Mesendoderm (in vitro differentiated cells): ENCODE data around the gene CTNND2.
A peak's percentile ranks its signal among the peaks of the same experiment; 100 is the strongest.

Experiments used
- DNase-seq: peaks from one replicate; pipeline ENCODE4 v3.0.0; 2013
- H2AK5ac ChIP-seq: 2 replicates; pipeline ENCODE4 v1.6.1; 2013; ENCODE audit warnings: low read length, inconsistent platforms
- H2BK120ac ChIP-seq: 2 replicates; pipeline ENCODE4 v1.6.1; 2013; ENCODE audit warnings: low read depth, mild to moderate bottlenecking, low read length, moderate library complexity, mixed read lengths
- H2BK15ac ChIP-seq: replicated peaks from 2 replicates; pipeline ENCODE4 v1.6.1; 2013; ENCODE audit warnings: low read depth, mild to moderate bottlenecking, moderate library complexity
- H2BK5ac ChIP-seq: 2 replicates; pipeline ENCODE4 v1.6.1; 2013; ENCODE audit warnings: low read length, inconsistent platforms
- H3K18ac ChIP-seq: 2 replicates; pipeline ENCODE4 v1.6.1; 2013; ENCODE audit warnings: mild to moderate bottlenecking, low read length, mixed read lengths
- H3K23ac ChIP-seq: one replicate; pipeline ENCODE4 v1.6.1; 2013; ENCODE audit warnings: low read length
- H3K27ac ChIP-seq: 2 replicates; pipeline ENCODE4 v1.5.1; 2013; ENCODE audit warnings: low read depth, mild to moderate bottlenecking, inconsistent platforms, low read length, moderate library complexity
- H3K27me3 ChIP-seq: 2 replicates; pipeline ENCODE4 v1.6.1; 2013; ENCODE audit warnings: low read length, control low read depth, mild to moderate bottlenecking, inconsistent platforms; ENCODE audit not compliant: insufficient read depth, poor library complexity
- H3K36me3 ChIP-seq: 2 replicates; pipeline ENCODE4 v1.6.1; 2013; ENCODE audit warnings: low read length, inconsistent platforms; ENCODE audit not compliant: control insufficient read depth, insufficient read depth
- H3K4ac ChIP-seq: one replicate; pipeline ENCODE4 v1.6.1; 2013; ENCODE audit warnings: low read depth, mild to moderate bottlenecking, low read length, moderate library complexity
- H3K4me1 ChIP-seq: 2 replicates; pipeline ENCODE4 v1.6.1; 2013; ENCODE audit warnings: low read depth, low read length, inconsistent platforms; ENCODE audit not compliant: control insufficient read depth
- H3K4me2 ChIP-seq: 2 replicates; pipeline ENCODE4 v1.6.1; 2013; ENCODE audit warnings: low read length
- H3K4me3 ChIP-seq: 2 replicates; pipeline ENCODE4 v1.5.1; 2013; ENCODE audit warnings: mild to moderate bottlenecking, low read length
- H3K56ac ChIP-seq: one replicate; pipeline ENCODE4 v1.6.1; 2013; ENCODE audit warnings: low read length
- H3K79me1 ChIP-seq: 2 replicates; pipeline ENCODE4 v1.6.1; 2013; ENCODE audit warnings: low read length, inconsistent platforms
- H3K79me2 ChIP-seq: 2 replicates; pipeline ENCODE4 v1.6.1; 2013; ENCODE audit warnings: mild to moderate bottlenecking, low read length; ENCODE audit not compliant: control insufficient read depth, insufficient read depth
- H3K9ac ChIP-seq: 2 replicates; pipeline ENCODE4 v1.6.1; 2013; ENCODE audit warnings: low read length, inconsistent platforms
- H4K5ac ChIP-seq: one replicate; pipeline ENCODE4 v1.6.1; 2013; ENCODE audit warnings: low read length
- H4K8ac ChIP-seq: one replicate; pipeline ENCODE4 v1.6.1; 2013; ENCODE audit warnings: low read depth, mild to moderate bottlenecking, control low read depth, low read length, moderate library complexity
- WGBS: extraction: QIAGEN DNeasy Blood & Tissue Kit; methylation state at CpG from one replicate; pipeline ENCODE4 v1.1.7; 2013; ENCODE audit warnings: low lambda C conversion rate, missing lambda C conversion rate; ENCODE audit not compliant: insufficient coverage; ENCODE audit errors: extremely low coverage; 5-methylcytosine and 5-hydroxymethylcytosine counted together

Gene CTNND2

DNA sequence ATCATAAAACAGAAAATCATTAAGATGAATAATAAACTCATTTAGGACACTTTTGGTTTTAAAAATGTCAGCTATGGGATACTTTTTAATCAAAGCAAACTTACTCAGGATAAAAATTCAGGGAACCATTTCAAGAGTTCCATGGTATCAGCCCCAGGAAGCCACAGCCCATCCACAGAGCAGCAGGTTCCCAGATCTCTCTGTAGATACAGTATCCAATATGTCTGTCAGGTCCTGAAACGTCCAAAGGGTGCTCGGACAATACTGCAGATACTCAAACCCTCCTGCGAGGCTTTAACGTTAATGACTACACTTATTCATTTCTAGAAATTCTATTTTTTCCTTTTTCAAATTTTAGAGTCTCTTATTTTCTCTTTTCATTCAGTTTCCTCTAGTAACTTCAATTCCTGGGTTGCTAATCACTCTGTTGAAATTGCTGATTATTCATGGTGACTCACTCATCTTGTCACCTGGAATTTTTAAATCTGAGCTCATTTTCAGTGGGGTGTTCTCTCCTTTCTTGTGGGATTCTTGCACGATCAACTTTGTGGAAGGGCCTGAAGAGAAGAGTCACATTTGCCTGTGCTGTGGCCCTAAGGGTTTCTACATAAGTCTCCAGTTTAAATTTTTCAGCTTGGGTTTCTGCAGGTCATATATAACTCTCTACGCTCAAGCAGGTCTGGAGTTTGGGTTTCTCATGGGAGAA lies 435.8 kb downstream of the CTNND2 start:
- Histone ChIP-seq H3K27ac (no peak overlapping the region), H4K5ac (no peak overlapping the region), H3K79me2 (no peaks in the 10 kb centered on the region), H2BK5ac (no peak overlapping the region), H3K9ac (no peak overlapping the region), H3K36me3 (no peaks in the 10 kb centered on the region), H3K18ac (no peak overlapping the region), H3K56ac (no peak overlapping the region), H3K4me3 (no peak overlapping the region), H2BK15ac (no peak overlapping the region), H3K4me1 (no peaks in the 10 kb centered on the region), H2BK120ac (no peak overlapping the region), H4K8ac (no peak overlapping the region), H3K27me3 (no peaks in the 10 kb centered on the region), H3K23ac (no peak overlapping the region), H3K4me2 (no peak overlapping the region), H2AK5ac (no peak overlapping the region), H3K4ac (no peak overlapping the region), H3K79me1 (no peaks in the 10 kb centered on the region)
- WGBS, result no CpG with 5 or more reads among the region's 6 CpGs
- peak; percentile 33 for DNase-seq

- H3K9ac ChIP-seq, result no peak overlapping the region
- no CpG with 5 or more reads among the region's 2 CpGs for WGBS
- H3K23ac ChIP-seq, result no peak overlapping the region
- H2BK120ac ChIP-seq, result no peak overlapping the region
- DNase-seq, result no peak
- H4K8ac ChIP-seq, result no peak overlapping the region
- no peaks in the 10 kb centered on the region for H3K36me3 ChIP-seq
- H2AK5ac ChIP-seq, result no peak overlapping the region
- H3K4me1 ChIP-seq, result no peaks in the 10 kb centered on the region
- no peak overlapping the region for H3K4me2 ChIP-seq
- no peak overlapping the region for H3K18ac ChIP-seq
- H3K79me2 ChIP-seq, result no peaks in the 10 kb centered on the region
- no peak overlapping the region for H3K56ac ChIP-seq
- no peak overlapping the region for H2BK15ac ChIP-seq
- H3K4ac ChIP-seq, result no peak overlapping the region
- no peak overlapping the region for H2BK5ac ChIP-seq
- no peaks in the 10 kb centered on the region for H3K79me1 ChIP-seq
- no peak overlapping the region for H3K27ac ChIP-seq
- H3K4me3 ChIP-seq, result no peak overlapping the region
- H3K27me3 ChIP-seq, result no peaks in the 10 kb centered on the region
- H4K5ac ChIP-seq, result no peak overlapping the region
Measured at GRCh38 chr5:11467588-11467987, 436.7 kb downstream of the CTNND2 start.

- Histone ChIP-seq H3K79me1 (no peaks in the 10 kb centered on the region), H4K5ac (no peak overlapping the region), H3K4ac (no peak overlapping the region), H3K9ac (no peak overlapping the region), H3K79me2 (no peaks in the 10 kb centered on the region), H3K4me3 (no peak overlapping the region), H4K8ac (no peak overlapping the region), H3K18ac (no peak overlapping the region), H3K4me2 (no peak overlapping the region), H3K56ac (no peak overlapping the region), H2BK15ac (no peak overlapping the region), H2BK120ac (no peak overlapping the region), H3K36me3 (no peaks in the 10 kb centered on the region), H2BK5ac (no peak overlapping the region), H2AK5ac (no peak overlapping the region), H3K4me1 (no peaks in the 10 kb centered on the region), H3K27ac (no peak overlapping the region), H3K27me3 (no peaks in the 10 kb centered on the region), H3K23ac (no peak overlapping the region)
- DNase-seq, result no peak
- WGBS, result no CpG with 5 or more reads among the region's 2 CpGs
Measured at GRCh38 chr5:11459716-11460115, 444.5 kb downstream of the CTNND2 start.

GRCh38 chr5:11455505-11455904 lies 448.7 kb downstream of the CTNND2 start:
- no peak overlapping the region for H4K5ac ChIP-seq
- no peak overlapping the region for H3K23ac ChIP-seq
- no peaks in the 10 kb centered on the region for H3K36me3 ChIP-seq
- no peak for DNase-seq
- H3K79me1 ChIP-seq, result no peaks in the 10 kb centered on the region
- H3K4me3 ChIP-seq, result no peak overlapping the region
- no peak overlapping the region for H2BK15ac ChIP-seq
- no peak overlapping the region for H2AK5ac ChIP-seq
- H3K18ac ChIP-seq, result no peak overlapping the region
- H3K27ac ChIP-seq, result no peak overlapping the region
- no peak overlapping the region for H2BK120ac ChIP-seq
- WGBS, result no CpG with 5 or more reads among the region's 2 CpGs
- no peak overlapping the region for H3K9ac ChIP-seq
- H3K4me2 ChIP-seq, result no peak overlapping the region
- H3K4me1 ChIP-seq, result no peaks in the 10 kb centered on the region
- no peak overlapping the region for H3K4ac ChIP-seq
- H4K8ac ChIP-seq, result no peak overlapping the region
- H3K27me3 ChIP-seq, result no peaks in the 10 kb centered on the region
- no peak overlapping the region for H3K56ac ChIP-seq
- no peaks in the 10 kb centered on the region for H3K79me2 ChIP-seq
- no peak overlapping the region for H2BK5ac ChIP-seq

DNA sequence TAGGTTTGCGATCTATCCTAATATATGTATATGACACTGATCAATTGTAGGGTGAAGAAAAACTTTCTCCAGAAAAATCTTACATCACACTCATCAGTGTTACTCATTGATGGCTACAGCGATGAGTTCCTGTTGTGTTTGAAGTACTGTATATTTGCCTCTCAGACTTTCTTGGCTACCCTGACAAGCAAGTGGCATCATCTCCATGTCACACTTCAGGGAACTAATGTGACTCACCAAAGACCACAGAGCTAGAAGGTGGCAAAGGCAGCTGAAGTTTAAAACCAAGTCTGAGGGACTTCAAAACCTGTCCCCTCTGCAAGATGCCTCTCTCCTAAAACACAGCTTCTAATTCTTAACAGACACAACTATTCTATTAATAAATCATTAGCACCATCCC lies 451.4 kb downstream of the CTNND2 start:
- no peak overlapping the region for H3K18ac ChIP-seq
- no peak overlapping the region for H3K27ac ChIP-seq
- no peaks in the 10 kb centered on the region for H3K27me3 ChIP-seq
- no peak overlapping the region for H3K4me2 ChIP-seq
- H2AK5ac ChIP-seq, result no peak overlapping the region
- no peaks in the 10 kb centered on the region for H3K79me1 ChIP-seq
- no peak overlapping the region for H2BK5ac ChIP-seq
- H3K79me2 ChIP-seq, result no peaks in the 10 kb centered on the region
- no peak overlapping the region for H3K9ac ChIP-seq
- no peak overlapping the region for H3K56ac ChIP-seq
- H3K4me3 ChIP-seq, result no peak overlapping the region
- no peak overlapping the region for H3K4ac ChIP-seq
- H4K5ac ChIP-seq, result no peak overlapping the region
- no peak overlapping the region for H4K8ac ChIP-seq
- H3K36me3 ChIP-seq, result no peaks in the 10 kb centered on the region
- no peak for DNase-seq
- WGBS, result no CpG with 5 or more reads among the region's 2 CpGs
- H2BK15ac ChIP-seq, result no peak overlapping the region
- H2BK120ac ChIP-seq, result no peak overlapping the region
- H3K4me1 ChIP-seq, result no peaks in the 10 kb centered on the region
- no peak overlapping the region for H3K23ac ChIP-seq

GRCh38 chr5:11449966-11450365 lies 454.3 kb downstream of the CTNND2 start:
- no peak overlapping the region for H3K4me2 ChIP-seq
- no peak overlapping the region for H2BK120ac ChIP-seq
- no peak overlapping the region for H3K27ac ChIP-seq
- no peak overlapping the region for H4K8ac ChIP-seq
- no peak overlapping the region for H3K9ac ChIP-seq
- H3K23ac ChIP-seq, result no peak overlapping the region
- no peak overlapping the region for H3K4ac ChIP-seq
- H3K4me1 ChIP-seq, result no peaks in the 10 kb centered on the region
- no peak overlapping the region for H3K18ac ChIP-seq
- H2BK5ac ChIP-seq, result no peak overlapping the region
- H3K56ac ChIP-seq, result no peak overlapping the region
- no peak overlapping the region for H2AK5ac ChIP-seq
- no CpG with 5 or more reads among the region's 4 CpGs for WGBS
- no peaks in the 10 kb centered on the region for H3K36me3 ChIP-seq
- no peaks in the 10 kb centered on the region for H3K79me2 ChIP-seq
- H3K27me3 ChIP-seq, result no peaks in the 10 kb centered on the region
- no peak for DNase-seq
- no peaks in the 10 kb centered on the region for H3K79me1 ChIP-seq
- H3K4me3 ChIP-seq, result no peak overlapping the region
- H4K5ac ChIP-seq, result no peak overlapping the region
- no peak overlapping the region for H2BK15ac ChIP-seq
